ENCODE results near the gene CEP112. TPM values are rescaled to one million over a fixed set of nuclear protein-coding genes. Genes with fewer than 3 reads are reported as not detected.

CEP112 gene
- total and polyA plus RNA-seq, 2 of the 8 experiments (the other 6 are each of a cell fraction or from before 2014, with no cell fraction given), result 0.62 to 3.1 TPM

GRCh38 chr17:65914784-65915342 lies 277.1 kb downstream of the CEP112 start (continued):
- no peak for TF ChIP-seq GABPA (IDR thresholded peaks at IDR 0.05; ENCODE audit: borderline replicate concordance, insufficient read depth, low read length)
- no peak for TF ChIP-seq KDM4A (IDR thresholded peaks at IDR 0.05; ENCODE audit: low read depth, low read length, severe bottlenecking)
- no peak for TF ChIP-seq EZH2 (IDR thresholded peaks at IDR 0.05; ENCODE audit: low read depth, low read length, severe bottlenecking)
- no peak for TF ChIP-seq HDAC6 (IDR thresholded peaks at IDR 0.05; ENCODE audit: low read depth, low read length)
- TF ChIP-seq ATF3 (IDR thresholded peaks at IDR 0.05; ENCODE audit: insufficient read depth, low read depth, low read length), result no peak
- no peak for TF ChIP-seq RBBP5 (IDR thresholded peaks at IDR 0.05; ENCODE audit: borderline replicate concordance, low read depth, low read length)

Data from H1 (cell line).